Measurements from ENCODE around the gene KCNMB2.

The KCNMB2 gene

GRCh38 chr3:178624276-178624675 lies 88.0 kb downstream of the KCNMB2 start:
- H3K4me3 ChIP-seq (ENCODE audit: control insufficient read depth, low read depth, low read length), result no peak overlapping the region
- no peak for DNase-seq (ENCODE audit: low read depth)
- TF ChIP-seq CTCF (IDR thresholded peaks at IDR 0.05; ENCODE audit: control insufficient read depth, insufficient read depth, low read depth, low read length, missing control alignments), result no peak

GRCh38 chr3:178625053-178625600 lies 88.9 kb downstream of the KCNMB2 start:
- DNase-seq (ENCODE audit: low read depth), result no peak
- H3K4me3 ChIP-seq (ENCODE audit: control insufficient read depth, low read depth, low read length), result no peak overlapping the region
- no peak for TF ChIP-seq CTCF (IDR thresholded peaks at IDR 0.05; ENCODE audit: control insufficient read depth, insufficient read depth, low read depth, low read length, missing control alignments)

- H3K4me3 ChIP-seq (ENCODE audit: control insufficient read depth, low read depth, low read length), result no peak overlapping the region
- no peak for TF ChIP-seq CTCF (IDR thresholded peaks at IDR 0.05; ENCODE audit: control insufficient read depth, insufficient read depth, low read depth, low read length, missing control alignments)
- DNase-seq (ENCODE audit: low read depth), result no peak
Observed at GRCh38 chr3:178628037-178628436, 91.8 kb downstream of the KCNMB2 start.

GRCh38 chr3:178629430-178630178 lies 93.4 kb downstream of the KCNMB2 start:
- no peak for DNase-seq (ENCODE audit: low read depth)
- TF ChIP-seq CTCF (IDR thresholded peaks at IDR 0.05; ENCODE audit: control insufficient read depth, insufficient read depth, low read depth, low read length, missing control alignments), result no peak
- H3K4me3 ChIP-seq (ENCODE audit: control insufficient read depth, low read depth, low read length), result no peak overlapping the region

GRCh38 chr3:178631950-178632349 lies 95.7 kb downstream of the KCNMB2 start:
- H3K4me3 ChIP-seq (ENCODE audit: control insufficient read depth, low read depth, low read length), result no peak overlapping the region
- no peak for DNase-seq (ENCODE audit: low read depth)
- TF ChIP-seq CTCF (IDR thresholded peaks at IDR 0.05; ENCODE audit: control insufficient read depth, insufficient read depth, low read depth, low read length, missing control alignments), result no peak

- DNase-seq (ENCODE audit: low read depth), result no peak
- TF ChIP-seq CTCF (IDR thresholded peaks at IDR 0.05; ENCODE audit: control insufficient read depth, insufficient read depth, low read depth, low read length, missing control alignments), result no peak
- H3K4me3 ChIP-seq (ENCODE audit: control insufficient read depth, low read depth, low read length), result no peak overlapping the region
Observed at GRCh38 chr3:178634975-178635374, 98.7 kb downstream of the KCNMB2 start.
